CD14-positive monocyte (primary cell): ENCODE results near the gene PCDHA4. TPM values are rescaled to one million over a fixed set of nuclear protein-coding genes. Genes with fewer than 3 reads are reported as not detected.

Experiments
- DNase-seq, 3 donors: peaks; one replicate each; pipeline ENCODE4 v3.0.0-alpha.2; 2011 to 2022
- H2AFZ ChIP-seq: 2 replicates; pipeline ENCODE4 v1.6.0; 2012; ENCODE audit warnings: mild to moderate bottlenecking, low read depth, low read length, inconsistent platforms; ENCODE audit not compliant: insufficient read depth, poor library complexity, severe bottlenecking
- H3K27ac ChIP-seq, 2 donors: 1 replicate in 1 of 2; 2 replicates in 1 of 2; pipeline ENCODE4 v1.5.1; 2012 to 2013; ENCODE audit warnings: low read length in 2 of 2, control low read depth in 1 of 2, inconsistent platforms in 1 of 2, low read depth in 1 of 2, mild to moderate bottlenecking in 1 of 2
- H3K27me3 ChIP-seq, 2 donors: one replicate each; pipeline versions ENCODE4 v1.6.0 to v1.6.1; 2011 to 2013; ENCODE audit warnings: low read length in 2 of 2; ENCODE audit not compliant: control insufficient read depth in 2 of 2, insufficient read depth in 2 of 2
- H3K36me3 ChIP-seq, 2 donors: replicated peaks in 1 of 2; 1 replicate in 1 of 2; 2 replicates in 1 of 2; pipeline versions ENCODE4 v1.5.1 to v1.6.1; 2012 to 2013; ENCODE audit warnings: low read length in 2 of 2, control low read depth in 1 of 2, inconsistent platforms in 1 of 2, mild to moderate bottlenecking in 1 of 2; ENCODE audit not compliant: insufficient read depth in 2 of 2, control insufficient read depth in 1 of 2
- H3K4me1 ChIP-seq, 2 donors: 1 replicate in 1 of 2; 2 replicates in 1 of 2; pipeline versions ENCODE4 v1.5.1 to v1.6.1; 2012 to 2013; ENCODE audit warnings: low read length in 2 of 2, control low read depth in 1 of 2, inconsistent platforms in 1 of 2, mild to moderate bottlenecking in 1 of 2, moderate library complexity in 1 of 2; ENCODE audit not compliant: insufficient read depth in 2 of 2, control insufficient read depth in 1 of 2
- H3K4me2 ChIP-seq: replicated peaks from 2 replicates; pipeline ENCODE3; 2012; ENCODE audit warnings: low read length, moderate library complexity, mild to moderate bottlenecking; ENCODE audit not compliant: poor library complexity, severe bottlenecking; ENCODE audit errors: extremely low read depth
- H3K4me3 ChIP-seq, 3 experiments: fragments of 200-600 bp in 1 of 3; sonication (generic) in 1 of 3; replicated peaks in 1 of 3; 1 replicate in 2 of 3; 2 replicates in 1 of 3; pipeline ENCODE4 v1.5.1; 2011 to 2013; ENCODE audit warnings: low read length in 3 of 3, mild to moderate bottlenecking in 3 of 3, control low read depth in 2 of 3, low read depth in 2 of 3, inconsistent platforms in 1 of 3, moderate library complexity in 1 of 3
- H3K79me2 ChIP-seq: 2 replicates; pipeline ENCODE4 v1.6.0; 2012; ENCODE audit warnings: mild to moderate bottlenecking, control low read depth, inconsistent platforms, low read length, moderate library complexity; ENCODE audit not compliant: insufficient read depth
- H3K9ac ChIP-seq: 2 replicates; pipeline ENCODE4 v1.6.0; 2017; ENCODE audit warnings: low read length, mild to moderate bottlenecking; ENCODE audit not compliant: insufficient read depth, poor library complexity, severe bottlenecking
- H3K9me3 ChIP-seq, 2 donors: replicated peaks in 1 of 2; 1 replicate in 1 of 2; 2 replicates in 1 of 2; pipeline versions ENCODE4 v1.5.1 to v1.6.1; 2012 to 2013; ENCODE audit warnings: low read length in 2 of 2, control low read depth in 1 of 2; ENCODE audit not compliant: control insufficient read depth in 1 of 2, insufficient read depth in 1 of 2
- H4K20me1 ChIP-seq: 2 replicates; pipeline ENCODE4 v1.6.0; 2012; ENCODE audit warnings: mild to moderate bottlenecking, low read length, control low read depth, moderate library complexity; ENCODE audit not compliant: insufficient read depth
- H3K27ac Mint-ChIP-seq, 7 donors: one replicate each; pipeline ENCODE4 v1.8.0; 2020; ENCODE audit warnings: mild to moderate bottlenecking in 7 of 7, mixed read lengths in 7 of 7, moderate library complexity in 6 of 7, inconsistent platforms in 2 of 7
- H3K27me3 Mint-ChIP-seq, 3 donors: one replicate each; pipeline ENCODE4 v1.8.0; 2021 to 2022; ENCODE audit warnings: low read depth in 3 of 3, mild to moderate bottlenecking in 3 of 3, mixed read lengths in 3 of 3, moderate library complexity in 3 of 3, inconsistent platforms in 1 of 3
- H3K36me3 Mint-ChIP-seq, 2 donors: one replicate each; pipeline ENCODE4 v1.8.0; 2020; ENCODE audit warnings: mixed read lengths in 2 of 2, inconsistent platforms in 1 of 2, mild to moderate bottlenecking in 1 of 2
- H3K4me1 Mint-ChIP-seq: one replicate; pipeline ENCODE4 v1.8.0; 2020; ENCODE audit warnings: mild to moderate bottlenecking, mixed read lengths
- H3K4me3 Mint-ChIP-seq, 2 donors: one replicate each; pipeline ENCODE4 v1.8.0; 2020; ENCODE audit warnings: mild to moderate bottlenecking in 2 of 2, mixed read lengths in 2 of 2, moderate library complexity in 1 of 2
- H3K9me3 Mint-ChIP-seq, 7 donors: one replicate each; pipeline ENCODE4 v1.8.0; 2020 to 2022; ENCODE audit warnings: mixed read lengths in 7 of 7, mild to moderate bottlenecking in 6 of 7, moderate library complexity in 6 of 7, inconsistent platforms in 2 of 7
- CTCF ChIP-seq: fragments of 200-600 bp; IDR thresholded peaks from one replicate; pipeline ENCODE4 v1.8.0; 2022; ENCODE audit warnings: antibody characterized with exemption, mild to moderate bottlenecking
- WGBS: methylation state at CpG from one replicate; pipeline ENCODE4 v1.1.5; 2013; ENCODE audit warnings: missing lambda C conversion rate; ENCODE audit not compliant: insufficient coverage; 5-methylcytosine and 5-hydroxymethylcytosine counted together
- intact Hi-C, 2 donors: fragments of 100-400 bp; cut with micrococcal nuclease; formaldehyde crosslinking; loops; one replicate each; pipeline versions ENCODE4 v1.15.0 to v1.15.1; 2023
- polyA plus RNA-seq, 3 donors: library from polyadenylated mRNA; depleted of rRNA in 1 of 3; unstranded in 2 of 3; stranded (reverse) in 1 of 3; fragments of 300-500 nt in 2 of 3; fragments of >200 nt in 1 of 3; fragmentation: Illumina TruSeq in 2 of 3; gene quantifications; 1 replicate in 2 of 3; 2 replicates in 1 of 3; pipeline ENCODE4 v1.2.3, GENCODE V29; 2012 to 2021

PCDHA4 gene
- polyA plus RNA-seq, 3 donors, result not detected

- intact Hi-C loops, result no loop called here
Observed at GRCh38 chr5:140767444-140767843, 39.4 kb upstream of the PCDHA4 start.

DNA sequence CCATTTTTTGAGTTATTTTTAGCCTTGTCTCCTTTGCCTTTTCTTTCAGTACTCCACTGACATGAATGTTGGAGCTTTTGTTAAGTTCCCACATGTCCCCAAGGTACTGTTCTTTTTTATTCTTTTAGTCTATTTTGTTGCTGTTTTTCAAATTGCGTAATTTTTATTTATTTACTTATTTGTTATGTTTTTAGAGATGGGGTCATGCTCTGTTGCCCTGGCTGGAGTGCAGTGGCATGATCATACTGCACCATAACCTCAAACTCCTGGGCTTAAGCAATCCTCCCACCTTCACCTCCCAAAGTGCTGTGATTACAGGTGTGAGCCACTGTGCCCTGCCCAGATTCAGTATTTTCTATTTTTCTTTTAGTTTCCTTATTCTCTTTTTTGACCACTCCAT, 26.4 kb upstream of the PCDHA4 start:
- Histone ChIP-seq H2AFZ (no peak overlapping the region), H3K27ac (no peak overlapping the region), H3K4me2 (no peak overlapping the region), H4K20me1 (no peaks in the 10 kb centered on the region), H3K36me3 (no peaks in the 10 kb centered on the region), H3K9me3 (peaks cover 51 to 82% of the 10 kb centered on the region in 2 donors), H3K27me3 (no peaks in the 10 kb centered on the region), H3K9ac (no peak overlapping the region), H3K4me3 (no peak overlapping the region), H3K79me2 (no peaks in the 10 kb centered on the region), H3K4me1 (no peaks in the 10 kb centered on the region)
- no peaks in the 10 kb centered on the region for H3K4me1 Mint-ChIP-seq
- H3K27me3 Mint-ChIP-seq, result peaks cover 0 to 3% (median 1%) of the 10 kb centered on the region in 3 donors
- intact Hi-C loops, result no loop called here
- DNase-seq, result no peak
- H3K27ac Mint-ChIP-seq, result no peak overlapping the region
- TF ChIP-seq CTCF, result no peak
- H3K9me3 Mint-ChIP-seq, result peaks cover 44 to 83% (median 77%) of the 10 kb centered on the region in 7 donors
- H3K36me3 Mint-ChIP-seq, result no peaks in the 10 kb centered on the region
- H3K4me3 Mint-ChIP-seq, result no peak overlapping the region
- WGBS, result no CpG with 5 or more reads among the region's 1 CpG

More at GRCh38 chr5:140767444-140767843, 39.4 kb upstream of the PCDHA4 start:
- no peak overlapping the region for H3K4me2 ChIP-seq
- H3K79me2 ChIP-seq, result no peaks in the 10 kb centered on the region
- H3K27me3 ChIP-seq, result no peaks in the 10 kb centered on the region
- no peaks in the 10 kb centered on the region for H3K36me3 ChIP-seq
- Mint-ChIP-seq H3K27me3 (peaks cover 0 to 6% (median 0%) of the 10 kb centered on the region in 3 donors), H3K4me3 (no peak overlapping the region), H3K27ac (no peak overlapping the region), H3K36me3 (no peaks in the 10 kb centered on the region), H3K4me1 (no peaks in the 10 kb centered on the region), H3K9me3 (peaks cover 34 to 85% (median 66%) of the 10 kb centered on the region in 7 donors)
- no peak for DNase-seq
- peaks cover 39 to 99% of the 10 kb centered on the region in 2 donors for H3K9me3 ChIP-seq
- TF ChIP-seq CTCF, result no peak
- no peaks in the 10 kb centered on the region for H3K4me1 ChIP-seq
- no peak overlapping the region for H3K4me3 ChIP-seq
- no peaks in the 10 kb centered on the region for H4K20me1 ChIP-seq
- no peak overlapping the region for H3K9ac ChIP-seq
- WGBS, result no CpG with 5 or more reads among the region's 4 CpGs
- H2AFZ ChIP-seq, result no peak overlapping the region
- H3K27ac ChIP-seq, result no peak overlapping the region
